Caco-2 (cell line): ENCODE results near the gene PIAS1. TPM values are rescaled to one million over a fixed set of nuclear protein-coding genes. Genes with fewer than 3 reads are reported as not detected.

Experiments used
- BruUV-seq: library from RNA; stranded (reverse); fragments of 400-500 nt; replicated peaks from 2 replicates; lab custom pipeline; 2021; lab: Mats Ljungman, UMichigan
- CTCF ChIA-PET: fragments of 300-600 bp; sonication (Branson Sonifier 250); formaldehyde crosslinking; loops from one replicate; lab custom pipeline; 2022; ENCODE audit warnings: antibody characterized with exemption; lab: Charles Lee
- POLR2A ChIA-PET: fragments of 300-600 bp; sonication (Branson Sonifier 250); formaldehyde crosslinking; loops from one replicate; lab custom pipeline; 2022; ENCODE audit warnings: antibody characterized with exemption; lab: Charles Lee
- DNase-seq, 2 experiments: peaks; one replicate each; pipeline versions ENCODE4 v3.0.0 to v3.0.0-alpha.2; 2020 to 2022
- H3K27me3 ChIP-seq: replicated peaks from 2 replicates; pipeline ENCODE4 v1.6.0; 2011; ENCODE audit warnings: low read length; ENCODE audit not compliant: control insufficient read depth, insufficient read depth
- H3K36me3 ChIP-seq: 2 replicates; pipeline ENCODE4 v1.5.1; 2011; ENCODE audit warnings: low read length; ENCODE audit not compliant: control insufficient read depth, insufficient read depth
- H3K4me1 ChIP-seq: fragments of 250-450 bp; sonication (Bioruptor Pico); 2 replicates; pipeline ENCODE4 v1.5.1; 2020; ENCODE audit warnings: mild to moderate bottlenecking
- H3K4me3 ChIP-seq: 2 replicates; pipeline ENCODE4 v1.5.1; 2011; ENCODE audit warnings: low read depth, mild to moderate bottlenecking, control low read depth, low read length
- H3K9me3 ChIP-seq: fragments of 250-450 bp; sonication (Bioruptor Pico); 2 replicates; pipeline ENCODE4 v1.5.1; 2020; ENCODE audit warnings: mild to moderate bottlenecking, moderate library complexity
- H3K27ac Mint-ChIP-seq: one replicate; pipeline ENCODE4 v1.8.0; 2022; ENCODE audit warnings: mixed read lengths; ENCODE audit not compliant: unreplicated experiment
- H3K27me3 Mint-ChIP-seq: one replicate; pipeline ENCODE4 v1.8.0; 2022; ENCODE audit warnings: mixed read lengths; ENCODE audit not compliant: insufficient read depth, unreplicated experiment
- H3K36me3 Mint-ChIP-seq: one replicate; pipeline ENCODE4 v1.8.0; 2022; ENCODE audit warnings: mild to moderate bottlenecking, mixed read lengths; ENCODE audit not compliant: insufficient read depth, unreplicated experiment
- H3K4me1 Mint-ChIP-seq: one replicate; pipeline ENCODE4 v1.8.0; 2022; ENCODE audit warnings: low read depth, mixed read lengths; ENCODE audit not compliant: unreplicated experiment
- H3K4me3 Mint-ChIP-seq: one replicate; pipeline ENCODE4 v1.8.0; 2022; ENCODE audit warnings: mild to moderate bottlenecking, moderate library complexity, mixed read lengths; ENCODE audit not compliant: unreplicated experiment
- H3K9me3 Mint-ChIP-seq: one replicate; pipeline ENCODE4 v1.8.0; 2022; ENCODE audit warnings: mixed read lengths; ENCODE audit not compliant: unreplicated experiment
- CTCF ChIP-seq, 2 experiments: fragments of 200-600 bp in 1 of 2; IDR thresholded peaks; 1 replicate in 1 of 2; 2 replicates in 1 of 2; pipeline versions ENCODE4 v1.5.1 to v1.8.0; 2011 to 2022; ENCODE audit warnings: antibody characterized with exemption in 1 of 2, control low read depth in 1 of 2, inconsistent platforms in 1 of 2, low read depth in 1 of 2, low read length in 1 of 2, mild to moderate bottlenecking in 1 of 2, moderate library complexity in 1 of 2; ENCODE audit not compliant: insufficient read depth in 1 of 2, severe bottlenecking in 1 of 2, unreplicated experiment in 1 of 2
- intact Hi-C: fragments of 100-400 bp; cut with micrococcal nuclease; formaldehyde crosslinking; loops from one replicate; pipeline ENCODE4 v1.10.0; 2022; ENCODE audit not compliant: unreplicated experiment
- total RNA-seq: library from RNA; stranded (reverse); gene quantifications from 2 replicates; pipeline ENCODE4 v1.2.3, GENCODE V29; 2022

PIAS1 gene
- total RNA-seq, 1 experiment from 2014 or later: 48.0 TPM

GRCh38 chr15:68196445-68197169 is 142.5 kb downstream of the PIAS1 start:
- CTCF ChIA-PET: interaction anchor here (0.6 to 0.8 kb wide), 3 partner anchors 9 to 1870 kb away, joined by 3 to 6 read pairs (median 4); partner anchors contain the start of gene CALML4
- no peak for TF ChIP-seq CTCF (IDR thresholded peaks at IDR 0.05; ENCODE audit: insufficient read depth in 1 of 2, low read depth in 1 of 2, low read length in 1 of 2, severe bottlenecking in 1 of 2, unreplicated experiment in 1 of 2)
- Mint-ChIP-seq H3K9me3 (no peaks in the 10 kb centered on the region), H3K27ac (peak overlapping the region; percentile 59), H3K27me3 (no peaks in the 10 kb centered on the region), H3K4me1 (peaks cover 12% of the 10 kb centered on the region), H3K4me3 (no peak overlapping the region), H3K36me3 (peaks cover 86% of the 10 kb centered on the region)
- Histone ChIP-seq H3K27me3 (no peaks in the 10 kb centered on the region), H3K4me1 (no peaks in the 10 kb centered on the region), H3K4me3 (no peak overlapping the region), H3K9me3 (no peaks in the 10 kb centered on the region), H3K36me3 (peaks cover 3% of the 10 kb centered on the region)
- DNase-seq: no peak
- POLR2A ChIA-PET: no interaction called here
- intact Hi-C loops: no loop called here
- BruUV-seq: no TSS peak

- H3K36me3 ChIP-seq: peaks cover 3% of the 10 kb centered on the region
- H3K36me3 Mint-ChIP-seq: peaks cover 85% of the 10 kb centered on the region
- no peak for TF ChIP-seq CTCF (IDR thresholded peaks at IDR 0.05; ENCODE audit: insufficient read depth in 1 of 2, low read depth in 1 of 2, low read length in 1 of 2, severe bottlenecking in 1 of 2, unreplicated experiment in 1 of 2)
- no peak overlapping the region for H3K4me3 Mint-ChIP-seq
- peaks cover 17% of the 10 kb centered on the region for H3K4me1 Mint-ChIP-seq
- no peak overlapping the region for H3K4me3 ChIP-seq
- H3K9me3 ChIP-seq: no peaks in the 10 kb centered on the region
- H3K27me3 ChIP-seq: no peaks in the 10 kb centered on the region
- BruUV-seq: no TSS peak
- H3K27me3 Mint-ChIP-seq: no peaks in the 10 kb centered on the region
- POLR2A ChIA-PET: no interaction called here
- no peak for DNase-seq
- intact Hi-C loops: no loop called here
- CTCF ChIA-PET: interaction anchor here (0.8 kb wide), 1 partner anchor 477 kb away, joined by 3 read pairs; no protein-coding TSS in a partner anchor
- no peaks in the 10 kb centered on the region for H3K9me3 Mint-ChIP-seq
- peak overlapping the region; percentile 59 for H3K27ac Mint-ChIP-seq
- H3K4me1 ChIP-seq: no peaks in the 10 kb centered on the region
Observed at GRCh38 chr15:68197170-68197492, 143.0 kb downstream of the PIAS1 start.

GRCh38 chr15:68197661-68198437 is 143.7 kb downstream of the PIAS1 start:
- Mint-ChIP-seq H3K9me3 (no peaks in the 10 kb centered on the region), H3K36me3 (peaks cover 78% of the 10 kb centered on the region), H3K4me3 (no peak overlapping the region), H3K27me3 (no peaks in the 10 kb centered on the region), H3K4me1 (peaks cover 17% of the 10 kb centered on the region), H3K27ac (peak overlapping the region; percentile 59)
- no peak for TF ChIP-seq CTCF (IDR thresholded peaks at IDR 0.05; ENCODE audit: insufficient read depth in 1 of 2, low read depth in 1 of 2, low read length in 1 of 2, severe bottlenecking in 1 of 2, unreplicated experiment in 1 of 2)
- CTCF ChIA-PET: interaction anchor here (0.8 kb wide), 1 partner anchor 476 kb away, joined by 3 read pairs; no protein-coding TSS in a partner anchor
- intact Hi-C loops: no loop called here
- no TSS peak for BruUV-seq
- Histone ChIP-seq H3K27me3 (no peaks in the 10 kb centered on the region), H3K4me1 (no peaks in the 10 kb centered on the region), H3K36me3 (peaks cover 3% of the 10 kb centered on the region), H3K4me3 (no peak overlapping the region), H3K9me3 (no peaks in the 10 kb centered on the region)
- no peak for DNase-seq
- POLR2A ChIA-PET: no interaction called here
